Activated CD4-positive, alpha-beta memory T cell treated with anti-CD3 and anti-CD28 coated beads, Interleukin-2, amount 10 ng/mL, durations not matched to agents 7 days and 5 days (primary cell): ENCODE measurements around the gene KRR1. TPM values are rescaled to one million over a fixed set of nuclear protein-coding genes. Genes with fewer than 3 reads are reported as not detected.
A peak's percentile ranks its signal among the peaks of the same experiment; 100 is the strongest.
"Not testable (repeated sequence)": the region's sequence is repeated elsewhere in the genome, so short reads cannot be mapped to it uniquely, and the experiment has no call there.

Source experiments
- CTCF ChIA-PET: fragments of 350-600 bp; sonication (Branson Sonifier 250); formaldehyde crosslinking; loops from one replicate; lab custom pipeline; 2021; ENCODE audit warnings: antibody characterized with exemption, inconsistent platforms; lab: Charles Lee
- POLR2A ChIA-PET: fragments of 350-600 bp; sonication (Branson Sonifier 250); formaldehyde crosslinking; loops from one replicate; lab custom pipeline; 2021; ENCODE audit warnings: antibody characterized with exemption; lab: Charles Lee
- DNase-seq: peaks from one replicate; pipeline ENCODE4 v3.0.0-alpha.2; 2020
- H3K27ac Mint-ChIP-seq: one replicate; pipeline ENCODE4 v1.8.0; 2021; ENCODE audit warnings: mild to moderate bottlenecking, mixed read lengths
- H3K27me3 Mint-ChIP-seq: one replicate; pipeline ENCODE4 v1.8.0; 2021; ENCODE audit warnings: mixed read lengths
- H3K36me3 Mint-ChIP-seq: one replicate; pipeline ENCODE4 v1.8.0; 2021; ENCODE audit warnings: low read depth, mixed read lengths
- H3K4me1 Mint-ChIP-seq: one replicate; pipeline ENCODE4 v1.8.0; 2021; ENCODE audit warnings: mixed read lengths
- H3K4me3 Mint-ChIP-seq: one replicate; pipeline ENCODE4 v1.8.0; 2021; ENCODE audit warnings: mild to moderate bottlenecking, mixed read lengths
- H3K9me3 Mint-ChIP-seq: one replicate; pipeline ENCODE4 v1.8.0; 2021; ENCODE audit warnings: mixed read lengths
- total RNA-seq, 2 experiments: library from RNA; stranded (reverse); gene quantifications; one replicate each; pipeline ENCODE4 v1.2.3, GENCODE V29; 2021

Gene KRR1
- total RNA-seq, 2 experiments from 2014 or later = 61.8 to 67.2 TPM

GRCh38 chr12:75545636-75546035 is 34.2 kb upstream of the KRR1 start:
- Mint-ChIP-seq H3K36me3 (no peaks in the 10 kb centered on the region), H3K27ac (no peak overlapping the region), H3K27me3 (peaks cover 34% of the 10 kb centered on the region), H3K4me3 (no peak overlapping the region), H3K9me3 (no peaks in the 10 kb centered on the region), H3K4me1 (peaks cover 2% of the 10 kb centered on the region)
- CTCF ChIA-PET = interaction anchor here (0.5 kb wide), 1 partner anchor 231 kb away, joined by 3 read pairs; no protein-coding TSS in a partner anchor
- POLR2A ChIA-PET = no interaction called here
- DNase-seq = no peak

GRCh38 chr12:75543529-75543928 is 32.1 kb upstream of the KRR1 start:
- ChIA-PET CTCF (interaction anchor here (0.5 to 1.5 kb wide), 3 partner anchors 16 to 988 kb away, joined by 4 to 5 read pairs (median 4); no protein-coding TSS in a partner anchor), POLR2A (interaction anchor here (1.7 kb wide), 1 partner anchor 10 kb away, joined by 3 read pairs; no protein-coding TSS in a partner anchor)
- H3K27me3 Mint-ChIP-seq = peaks cover 30% of the 10 kb centered on the region

GRCh38 chr12:75542942-75543341 is 31.5 kb upstream of the KRR1 start:
- Mint-ChIP-seq H3K4me1 (no peaks in the 10 kb centered on the region), H3K4me3 (no peak overlapping the region), H3K36me3 (no peaks in the 10 kb centered on the region), H3K27ac (no peak overlapping the region), H3K9me3 (no peaks in the 10 kb centered on the region), H3K27me3 (peaks cover 26% of the 10 kb centered on the region)
- POLR2A ChIA-PET = interaction anchor here (1.7 kb wide), 1 partner anchor 11 kb away, joined by 3 read pairs; no protein-coding TSS in a partner anchor
- CTCF ChIA-PET = interaction anchor here (1.0 to 1.5 kb wide), 3 partner anchors 9 to 494 kb away, joined by 3 to 5 read pairs (median 4); no protein-coding TSS in a partner anchor
- no peak for DNase-seq

More at GRCh38 chr12:75543529-75543928, 32.1 kb upstream of the KRR1 start:
- H3K4me1 Mint-ChIP-seq = no peaks in the 10 kb centered on the region
- DNase-seq = no peak
- no peaks in the 10 kb centered on the region for H3K36me3 Mint-ChIP-seq
- H3K4me3 Mint-ChIP-seq = no peak overlapping the region
- H3K27ac Mint-ChIP-seq = no peak overlapping the region
- H3K9me3 Mint-ChIP-seq = no peaks in the 10 kb centered on the region

GRCh38 chr12:75539889-75540288 is 28.5 kb upstream of the KRR1 start:
- POLR2A ChIA-PET = no interaction called here

GRCh38 chr12:75533239-75533638 is 21.8 kb upstream of the KRR1 start:
- no peaks in the 10 kb centered on the region for H3K4me1 Mint-ChIP-seq
- no peaks in the 10 kb centered on the region for H3K36me3 Mint-ChIP-seq
- CTCF ChIA-PET = interaction anchor here (0.8 kb wide), 1 partner anchor 284 kb away, joined by 3 read pairs; no protein-coding TSS in a partner anchor
- H3K9me3 Mint-ChIP-seq = no peaks in the 10 kb centered on the region
- DNase-seq = no peak
- H3K27me3 Mint-ChIP-seq = peaks cover 1% of the 10 kb centered on the region
- POLR2A ChIA-PET = no interaction called here
- no peak overlapping the region for H3K4me3 Mint-ChIP-seq
- H3K27ac Mint-ChIP-seq = no peak overlapping the region

More at GRCh38 chr12:75539889-75540288, 28.5 kb upstream of the KRR1 start:
- H3K27ac Mint-ChIP-seq = no peak overlapping the region
- H3K4me3 Mint-ChIP-seq = no peak overlapping the region
- H3K36me3 Mint-ChIP-seq = no peaks in the 10 kb centered on the region
- H3K27me3 Mint-ChIP-seq = peaks cover 18% of the 10 kb centered on the region
- H3K4me1 Mint-ChIP-seq = no peaks in the 10 kb centered on the region
- H3K9me3 Mint-ChIP-seq = no peaks in the 10 kb centered on the region
- DNase-seq = no peak
- CTCF ChIA-PET = no interaction called here

DNA sequence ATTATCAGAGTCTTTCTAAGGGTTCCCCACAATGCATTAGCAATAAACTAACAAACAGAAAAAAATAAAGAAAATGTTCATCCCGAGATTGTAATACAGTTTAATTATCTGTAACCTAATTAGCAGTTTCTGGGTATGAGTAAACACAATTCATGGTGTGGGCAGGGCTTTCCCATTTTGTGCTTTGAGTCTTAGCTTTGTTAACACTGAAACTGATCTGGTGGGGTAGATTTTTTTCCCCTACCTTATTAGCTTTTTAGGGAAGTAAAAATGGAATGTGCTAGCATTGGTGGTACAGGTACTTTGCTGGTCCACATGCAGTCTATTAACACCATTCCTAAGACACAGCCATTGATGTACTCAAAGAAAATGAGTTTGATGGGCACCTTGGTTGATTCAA is 18.4 kb upstream of the KRR1 start:
- ChIA-PET CTCF (no interaction called here), POLR2A (no interaction called here)
- peaks cover 8% of the 10 kb centered on the region for H3K4me1 Mint-ChIP-seq
- H3K4me3 Mint-ChIP-seq = no peak overlapping the region
- no peak for DNase-seq
- H3K9me3 Mint-ChIP-seq = no peaks in the 10 kb centered on the region
- H3K27ac Mint-ChIP-seq = no peak overlapping the region
- peaks cover 13% of the 10 kb centered on the region for H3K27me3 Mint-ChIP-seq
- no peaks in the 10 kb centered on the region for H3K36me3 Mint-ChIP-seq

- Mint-ChIP-seq H3K27ac (no peak overlapping the region), H3K4me3 (no peak overlapping the region), H3K36me3 (no peaks in the 10 kb centered on the region), H3K4me1 (peaks cover 8% of the 10 kb centered on the region), H3K27me3 (peaks cover 13% of the 10 kb centered on the region), H3K9me3 (no peaks in the 10 kb centered on the region)
- DNase-seq = no peak
- ChIA-PET CTCF (interaction anchor here (3.2 kb wide), 1 partner anchor 508 kb away, joined by 41 read pairs; no protein-coding TSS in a partner anchor), POLR2A (interaction anchor here (3.9 kb wide), 1 partner anchor 503 kb away, joined by 24 read pairs; the partner anchor contains the start of gene PHLDA1)
These were observed 17.9 kb upstream of the KRR1 start for GRCh38 chr12:75529316-75529715.

DNA sequence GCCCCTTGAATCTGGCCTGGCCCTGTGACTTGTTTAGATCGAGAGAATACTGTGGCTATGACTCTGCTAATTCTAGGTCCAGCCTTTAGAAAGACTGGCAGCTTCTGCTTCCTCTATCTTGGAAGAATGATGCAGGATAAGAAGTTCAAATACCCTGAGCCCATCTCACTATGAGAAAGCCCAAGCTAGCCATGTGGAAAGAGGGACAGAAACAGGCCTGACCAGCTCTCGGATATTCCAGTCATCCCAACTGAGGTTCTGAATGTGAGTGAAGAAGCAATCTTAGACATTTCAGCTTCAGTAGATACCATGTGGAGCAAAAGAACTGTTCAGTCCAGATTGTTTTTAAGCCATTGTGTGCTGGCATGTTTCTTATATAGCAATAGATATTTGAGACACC is 17.3 kb upstream of the KRR1 start:
- ChIA-PET CTCF (interaction anchor here (0.9 to 4.3 kb wide), 6 partner anchors 129 to 1058 kb away, joined by 3 to 41 read pairs (median 8); partner anchors contain the start of genes GLIPR1L1 and PHLDA1), POLR2A (interaction anchor here (1.1 to 3.9 kb wide), 3 partner anchors 48 to 503 kb away, joined by 4 to 24 read pairs (median 4); partner anchors contain the start of genes GLIPR1 and PHLDA1)
- Mint-ChIP-seq H3K27me3 (peaks cover 13% of the 10 kb centered on the region), H3K4me1 (peaks cover 8% of the 10 kb centered on the region), H3K9me3 (no peaks in the 10 kb centered on the region), H3K36me3 (no peaks in the 10 kb centered on the region), H3K27ac (no peak overlapping the region), H3K4me3 (no peak overlapping the region)
- DNase-seq = no peak

- no peak overlapping the region for H3K4me3 Mint-ChIP-seq
- ChIA-PET CTCF (interaction anchor here (0.6 to 4.3 kb wide), 13 partner anchors 15 to 1060 kb away, joined by 3 to 41 read pairs (median 4); partner anchors contain the start of genes GLIPR1L1 and PHLDA1), POLR2A (interaction anchor here (1.1 to 3.9 kb wide), 3 partner anchors 47 to 504 kb away, joined by 4 to 24 read pairs (median 4); partner anchors contain the start of genes GLIPR1 and PHLDA1)
- no peak for DNase-seq
- H3K9me3 Mint-ChIP-seq = no peaks in the 10 kb centered on the region
- H3K27ac Mint-ChIP-seq = no peak overlapping the region
- H3K36me3 Mint-ChIP-seq = no peaks in the 10 kb centered on the region
- peaks cover 13% of the 10 kb centered on the region for H3K27me3 Mint-ChIP-seq
- H3K4me1 Mint-ChIP-seq = peaks cover 8% of the 10 kb centered on the region
These were observed 16.9 kb upstream of the KRR1 start for GRCh38 chr12:75528272-75528671.

DNA sequence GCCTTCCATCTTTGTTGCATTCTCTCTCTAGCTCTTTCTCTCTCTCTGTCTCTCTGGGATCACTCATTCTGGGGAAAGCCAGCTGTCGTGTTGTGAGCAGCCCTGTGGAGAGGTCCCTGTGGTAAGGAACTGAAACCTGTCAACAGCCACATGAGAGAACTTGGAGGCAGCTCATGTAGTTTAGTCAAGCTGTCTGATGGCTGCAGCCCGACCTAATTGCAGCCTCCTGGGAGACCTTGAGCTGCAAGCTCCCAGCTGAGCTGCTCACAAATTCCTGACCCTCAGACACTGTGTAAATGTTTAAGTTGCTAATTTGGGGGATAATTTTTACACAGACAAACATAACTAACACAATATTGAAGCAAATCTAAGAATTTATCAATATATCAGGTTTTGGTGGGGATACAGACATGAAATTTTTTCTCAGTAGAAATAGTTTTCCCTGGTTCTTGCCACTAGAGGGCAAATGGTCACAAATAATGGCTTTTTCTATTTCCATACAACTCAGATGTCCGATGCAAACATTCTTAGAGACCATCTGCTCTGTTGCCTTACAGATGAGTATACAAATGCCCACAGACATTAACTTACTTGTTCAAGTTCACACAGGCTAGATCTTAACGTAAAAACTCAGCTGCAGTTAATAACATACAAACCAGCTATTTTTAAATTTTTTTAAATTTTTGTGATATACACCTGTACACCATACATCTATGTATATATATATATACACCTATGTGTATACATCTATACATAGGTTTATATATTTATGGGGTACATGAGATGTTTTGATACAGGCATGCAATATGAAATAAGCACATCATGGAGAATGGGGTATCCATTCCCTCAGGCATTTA is 15.5 kb upstream of the KRR1 start:
- Mint-ChIP-seq H3K4me1 (peaks cover 8% of the 10 kb centered on the region), H3K9me3 (no peaks in the 10 kb centered on the region), H3K27ac (no peak overlapping the region), H3K4me3 (no peak overlapping the region), H3K27me3 (peaks cover 22% of the 10 kb centered on the region), H3K36me3 (no peaks in the 10 kb centered on the region)
- peak; percentile 30 for DNase-seq
- ChIA-PET POLR2A (interaction anchor here (0.7 to 3.9 kb wide), 4 partner anchors 46 to 557 kb away, joined by 3 to 24 read pairs (median 6); partner anchors contain the start of genes GLIPR1 and PHLDA1), CTCF (interaction anchor here (0.5 to 4.3 kb wide), 30 partner anchors 9 to 1062 kb away, joined by 3 to 41 read pairs (median 4); partner anchors contain the start of genes BBS10, GLIPR1L1, KRR1 and PHLDA1)

DNA sequence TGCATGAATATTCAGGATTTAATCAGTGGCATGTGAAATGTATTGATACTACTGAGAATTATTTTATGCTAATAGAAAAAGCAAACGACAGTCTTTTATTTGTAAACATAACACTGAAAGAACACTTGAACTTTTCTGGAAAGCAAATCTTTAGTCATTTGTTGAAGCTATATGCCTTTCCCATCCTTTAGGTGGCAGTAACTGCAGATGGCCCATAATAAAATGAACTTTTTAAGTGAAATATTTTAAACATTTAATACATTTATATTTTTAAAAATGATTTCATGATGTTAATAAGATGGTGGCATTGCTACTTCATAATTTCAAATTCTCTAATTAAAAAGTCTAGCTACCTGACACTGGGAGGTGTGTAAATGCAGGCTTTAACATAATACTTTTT is 13.9 kb upstream of the KRR1 start:
- ChIA-PET CTCF (interaction anchor here (0.6 to 4.3 kb wide), 5 partner anchors 29 to 518 kb away, joined by 3 to 35 read pairs (median 3); partner anchors contain the start of gene PHLDA1), POLR2A (interaction anchor here (3.9 kb wide), 1 partner anchor 507 kb away, joined by 24 read pairs; the partner anchor contains the start of gene PHLDA1)
- no peaks in the 10 kb centered on the region for H3K36me3 Mint-ChIP-seq
- H3K4me3 Mint-ChIP-seq = no peak overlapping the region
- no peak overlapping the region for H3K27ac Mint-ChIP-seq
- DNase-seq = no peak
- peaks cover 36% of the 10 kb centered on the region for H3K27me3 Mint-ChIP-seq
- H3K4me1 Mint-ChIP-seq = peaks cover 8% of the 10 kb centered on the region
- H3K9me3 Mint-ChIP-seq = no peaks in the 10 kb centered on the region

GRCh38 chr12:75522124-75522523 is 10.7 kb upstream of the KRR1 start:
- H3K4me3 Mint-ChIP-seq, H3K9me3 Mint-ChIP-seq, H3K27ac Mint-ChIP-seq, DNase-seq, H3K4me1 Mint-ChIP-seq, CTCF ChIA-PET, POLR2A ChIA-PET, H3K36me3 Mint-ChIP-seq: not testable (repeated sequence)
- H3K27me3 Mint-ChIP-seq = peaks cover 29% of the 10 kb centered on the region
